Measurements from ENCODE around the gene ZNF536.

ZNF536 gene

GRCh38 chr19:30513082-30513411 is 140.9 kb downstream of the ZNF536 start:
- TF ChIP-seq CTCF (IDR thresholded peaks at IDR 0.05; ENCODE audit: borderline replicate concordance, insufficient read depth, low read depth, low read length) = no peak
- no peak overlapping the region for H3K4me3 ChIP-seq (ENCODE audit: low read depth, low read length)

GRCh38 chr19:30516111-30516510 is 143.9 kb downstream of the ZNF536 start:
- no peak for TF ChIP-seq CTCF (IDR thresholded peaks at IDR 0.05; ENCODE audit: borderline replicate concordance, insufficient read depth, low read depth, low read length)

GRCh38 chr19:30516531-30516930 is 144.3 kb downstream of the ZNF536 start:
- TF ChIP-seq CTCF (IDR thresholded peaks at IDR 0.05; ENCODE audit: borderline replicate concordance, insufficient read depth, low read depth, low read length) = no peak
- no peak overlapping the region for H3K4me3 ChIP-seq (ENCODE audit: low read depth, low read length)

More at GRCh38 chr19:30516111-30516510, 143.9 kb downstream of the ZNF536 start:
- no peak overlapping the region for H3K4me3 ChIP-seq (ENCODE audit: low read depth, low read length)

GRCh38 chr19:30518965-30519606 is 146.9 kb downstream of the ZNF536 start:
- no peak overlapping the region for H3K4me3 ChIP-seq (ENCODE audit: low read depth, low read length)
- no peak for TF ChIP-seq CTCF (IDR thresholded peaks at IDR 0.05; ENCODE audit: borderline replicate concordance, insufficient read depth, low read depth, low read length)

- no peak overlapping the region for H3K4me3 ChIP-seq (ENCODE audit: low read depth, low read length)
- TF ChIP-seq CTCF (IDR thresholded peaks at IDR 0.05; ENCODE audit: borderline replicate concordance, insufficient read depth, low read depth, low read length) = no peak
Observed at GRCh38 chr19:30519607-30520205, 147.5 kb downstream of the ZNF536 start.

- no peak overlapping the region for H3K4me3 ChIP-seq (ENCODE audit: low read depth, low read length)
- no peak for TF ChIP-seq CTCF (IDR thresholded peaks at IDR 0.05; ENCODE audit: borderline replicate concordance, insufficient read depth, low read depth, low read length)
Observed at GRCh38 chr19:30520735-30521479, 148.7 kb downstream of the ZNF536 start.
